Muscle layer of colon (tissue), 2 donors: ENCODE data around the gene FAM114A2.

Source experiments
- H3K27ac ChIP-seq: one replicate; pipeline ENCODE4 v1.7.0; 2013; ENCODE audit warnings: low read depth, mild to moderate bottlenecking, low read length, moderate library complexity
- H3K27me3 ChIP-seq, 2 donors: one replicate each; pipeline ENCODE4 v1.7.0; 2013; ENCODE audit warnings: low read length in 2 of 2, mild to moderate bottlenecking in 2 of 2; ENCODE audit not compliant: insufficient read depth in 2 of 2, control insufficient read depth in 1 of 2
- H3K36me3 ChIP-seq: one replicate; pipeline ENCODE4 v1.7.0; 2013; ENCODE audit warnings: mild to moderate bottlenecking, low read length; ENCODE audit not compliant: insufficient read depth
- H3K4me1 ChIP-seq: one replicate; pipeline ENCODE4 v1.7.0; 2013; ENCODE audit warnings: mild to moderate bottlenecking, low read length; ENCODE audit not compliant: insufficient read depth
- H3K4me3 ChIP-seq, 2 donors: one replicate each; pipeline ENCODE4 v1.7.0; 2013; ENCODE audit warnings: low read length in 2 of 2, low read depth in 1 of 2, mild to moderate bottlenecking in 1 of 2, moderate library complexity in 1 of 2
- H3K9ac ChIP-seq: one replicate; pipeline ENCODE4 v1.7.0; 2013; ENCODE audit warnings: low read length
- H3K9me3 ChIP-seq: one replicate; pipeline ENCODE4 v1.7.0; 2013; ENCODE audit warnings: mild to moderate bottlenecking, low read length
- donor health status: abdominal sarcoma.
- donor health status: Adenocarcinoma of cecum.

FAM114A2 gene

GRCh38 chr5:154002511-154003020 lies 36.1 kb downstream of the FAM114A2 start:
- no peak overlapping the region for H3K9ac ChIP-seq
- peak overlapping the region; percentile 42 for H3K27ac ChIP-seq
- no peaks in the 10 kb centered on the region for H3K27me3 ChIP-seq
- H3K36me3 ChIP-seq, result peaks cover 3% of the 10 kb centered on the region
- no peaks in the 10 kb centered on the region for H3K9me3 ChIP-seq
- no peak overlapping the region for H3K4me3 ChIP-seq
- H3K4me1 ChIP-seq, result no peaks in the 10 kb centered on the region

GRCh38 chr5:154002093-154002492 lies 36.6 kb downstream of the FAM114A2 start:
- Histone ChIP-seq H3K9ac (no peak overlapping the region), H3K4me3 (no peak overlapping the region), H3K27ac (no peak overlapping the region), H3K9me3 (no peaks in the 10 kb centered on the region), H3K4me1 (no peaks in the 10 kb centered on the region), H3K36me3 (peaks cover 8% of the 10 kb centered on the region), H3K27me3 (no peaks in the 10 kb centered on the region)

GRCh38 chr5:154000703-154001102 lies 38.0 kb downstream of the FAM114A2 start:
- Histone ChIP-seq H3K9ac (no peak overlapping the region), H3K9me3 (no peaks in the 10 kb centered on the region), H3K27ac (no peak overlapping the region), H3K4me3 (no peak overlapping the region), H3K27me3 (no peaks in the 10 kb centered on the region), H3K4me1 (no peaks in the 10 kb centered on the region), H3K36me3 (peaks cover 10% of the 10 kb centered on the region)

GRCh38 chr5:153999995-154000394 lies 38.7 kb downstream of the FAM114A2 start:
- Histone ChIP-seq H3K27me3 (no peaks in the 10 kb centered on the region), H3K36me3 (peaks cover 10% of the 10 kb centered on the region)

GRCh38 chr5:153998768-153999167 lies 39.9 kb downstream of the FAM114A2 start:
- Histone ChIP-seq H3K9ac (no peak overlapping the region), H3K27ac (no peak overlapping the region), H3K9me3 (no peaks in the 10 kb centered on the region), H3K36me3 (peaks cover 15% of the 10 kb centered on the region), H3K27me3 (no peaks in the 10 kb centered on the region), H3K4me1 (no peaks in the 10 kb centered on the region), H3K4me3 (no peak overlapping the region)

More at GRCh38 chr5:153999995-154000394, 38.7 kb downstream of the FAM114A2 start:
- Histone ChIP-seq H3K9me3 (no peaks in the 10 kb centered on the region), H3K9ac (no peak overlapping the region), H3K27ac (no peak overlapping the region), H3K4me1 (no peaks in the 10 kb centered on the region), H3K4me3 (no peak overlapping the region)

GRCh38 chr5:153998010-153998409 lies 40.7 kb downstream of the FAM114A2 start:
- Histone ChIP-seq H3K27ac (no peak overlapping the region), H3K9me3 (no peaks in the 10 kb centered on the region), H3K27me3 (no peaks in the 10 kb centered on the region), H3K4me1 (no peaks in the 10 kb centered on the region), H3K36me3 (peaks cover 18% of the 10 kb centered on the region), H3K9ac (no peak overlapping the region), H3K4me3 (no peak overlapping the region)

- H3K27me3 ChIP-seq, result no peaks in the 10 kb centered on the region
- H3K27ac ChIP-seq, result no peak overlapping the region
- no peaks in the 10 kb centered on the region for H3K4me1 ChIP-seq
These were observed 47.5 kb downstream of the FAM114A2 start for GRCh38 chr5:153991168-153991567.

GRCh38 chr5:153988510-153988909 lies 50.2 kb downstream of the FAM114A2 start:
- no peaks in the 10 kb centered on the region for H3K27me3 ChIP-seq
- H3K27ac ChIP-seq, result no peak overlapping the region
- no peaks in the 10 kb centered on the region for H3K9me3 ChIP-seq
- H3K4me1 ChIP-seq, result no peaks in the 10 kb centered on the region
- H3K4me3 ChIP-seq, result no peak overlapping the region
- no peak overlapping the region for H3K9ac ChIP-seq
- H3K36me3 ChIP-seq, result peaks cover 14% of the 10 kb centered on the region

More at GRCh38 chr5:153991168-153991567, 47.5 kb downstream of the FAM114A2 start:
- Histone ChIP-seq H3K36me3 (peaks cover 19% of the 10 kb centered on the region), H3K9me3 (no peaks in the 10 kb centered on the region), H3K4me3 (no peak overlapping the region), H3K9ac (no peak overlapping the region)

- Histone ChIP-seq H3K9ac (no peak overlapping the region), H3K9me3 (no peaks in the 10 kb centered on the region)
These were observed 51.4 kb downstream of the FAM114A2 start for GRCh38 chr5:153987301-153987700.

GRCh38 chr5:153985498-153985897 lies 53.2 kb downstream of the FAM114A2 start:
- no peaks in the 10 kb centered on the region for H3K4me1 ChIP-seq
- H3K27me3 ChIP-seq, result no peaks in the 10 kb centered on the region
- no peak overlapping the region for H3K9ac ChIP-seq
- H3K9me3 ChIP-seq, result no peaks in the 10 kb centered on the region
- H3K27ac ChIP-seq, result no peak overlapping the region
- H3K4me3 ChIP-seq, result no peak overlapping the region
- no peaks in the 10 kb centered on the region for H3K36me3 ChIP-seq

More at GRCh38 chr5:153987301-153987700, 51.4 kb downstream of the FAM114A2 start:
- Histone ChIP-seq H3K27me3 (no peaks in the 10 kb centered on the region), H3K4me1 (no peaks in the 10 kb centered on the region), H3K36me3 (peaks cover 6% of the 10 kb centered on the region), H3K4me3 (no peak overlapping the region), H3K27ac (no peak overlapping the region)

- no peaks in the 10 kb centered on the region for H3K4me1 ChIP-seq
- H3K9me3 ChIP-seq, result no peaks in the 10 kb centered on the region
- H3K27me3 ChIP-seq, result no peaks in the 10 kb centered on the region
- no peak overlapping the region for H3K27ac ChIP-seq
- H3K9ac ChIP-seq, result no peak overlapping the region
- no peak overlapping the region for H3K4me3 ChIP-seq
- H3K36me3 ChIP-seq, result no peaks in the 10 kb centered on the region
These were observed 54.8 kb downstream of the FAM114A2 start for GRCh38 chr5:153983885-153984284.

- Histone ChIP-seq H3K36me3 (no peaks in the 10 kb centered on the region), H3K9me3 (no peaks in the 10 kb centered on the region), H3K9ac (no peak overlapping the region), H3K27ac (no peak overlapping the region), H3K4me1 (no peaks in the 10 kb centered on the region), H3K4me3 (no peak overlapping the region), H3K27me3 (no peaks in the 10 kb centered on the region)
These were observed 56.7 kb downstream of the FAM114A2 start for GRCh38 chr5:153981905-153982605.
